Medulla oblongata (tissue), 1 donor: Measurements from ENCODE around the gene GBF1.

ENCODE experiments used
- DNase-seq: peaks from one replicate; pipeline ENCODE4 v3.0.0-alpha.2; 2015; ENCODE audit errors: extremely low spot score

The GBF1 gene

GRCh38 chr10:102421757-102422512, 176.6 kb downstream of the GBF1 start:
- no peak for DNase-seq

- DNase-seq: peak; percentile 76
These were observed 177.3 kb downstream of the GBF1 start for GRCh38 chr10:102422545-102423129.

DNA sequence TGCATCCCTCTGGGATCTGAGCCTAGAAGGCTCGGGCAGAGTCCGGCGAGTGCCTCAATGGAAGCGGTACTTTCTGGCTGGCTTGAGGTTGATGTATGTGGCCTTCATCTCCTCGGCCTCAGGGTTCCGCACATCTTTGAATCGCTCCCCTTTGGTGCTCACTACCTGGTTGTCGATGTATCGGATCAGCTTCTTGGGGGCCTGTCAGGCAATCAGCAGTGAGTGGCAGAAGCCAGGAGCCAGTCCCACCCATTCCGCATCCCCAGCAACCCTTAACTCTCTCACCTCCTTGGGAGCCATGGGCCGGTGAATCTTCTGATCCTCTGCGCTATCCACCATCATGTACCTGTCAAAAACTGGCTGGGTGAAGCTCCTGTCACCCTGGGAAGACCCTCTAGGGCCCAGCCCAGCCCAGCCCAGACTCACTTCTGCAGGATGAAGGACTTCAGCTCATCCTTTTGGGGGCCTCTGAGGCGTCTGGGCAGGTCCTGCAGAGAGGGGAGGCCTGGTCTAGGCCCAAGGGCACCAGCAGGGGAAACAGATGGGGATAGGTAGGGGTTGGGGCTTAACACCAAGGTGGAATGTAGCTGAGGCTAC, 178.1 kb downstream of the GBF1 start:
- DNase-seq: no peak

- DNase-seq: no peak
These were observed 178.8 kb downstream of the GBF1 start for GRCh38 chr10:102424145-102424544.

DNA sequence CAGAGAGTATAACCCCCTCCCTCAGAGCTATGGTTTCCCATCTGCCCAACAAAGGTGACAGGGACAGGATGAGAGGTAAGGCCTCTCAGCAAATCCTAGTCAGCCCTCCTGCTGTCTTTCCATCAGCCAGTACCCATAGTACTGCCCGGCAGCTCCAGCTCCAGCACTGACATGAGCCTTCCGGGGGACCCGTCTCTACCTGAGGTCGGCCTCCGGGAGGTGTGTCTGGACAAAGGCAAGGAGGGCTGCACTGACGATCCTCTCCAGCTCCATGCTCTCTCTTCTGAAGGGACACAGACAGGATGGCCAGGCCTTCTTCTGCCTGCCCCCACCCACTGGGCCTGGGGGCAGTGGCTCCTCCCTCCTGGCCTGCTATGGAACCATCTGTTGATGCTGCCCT, 179.6 kb downstream of the GBF1 start:
- DNase-seq: no peak

GRCh38 chr10:102425444-102425843, 180.1 kb downstream of the GBF1 start:
- DNase-seq: no peak

- DNase-seq: no peak
These were observed 181.5 kb downstream of the GBF1 start for GRCh38 chr10:102426803-102427287.

GRCh38 chr10:102429468-102429867, 184.1 kb downstream of the GBF1 start:
- no peak for DNase-seq

DNA sequence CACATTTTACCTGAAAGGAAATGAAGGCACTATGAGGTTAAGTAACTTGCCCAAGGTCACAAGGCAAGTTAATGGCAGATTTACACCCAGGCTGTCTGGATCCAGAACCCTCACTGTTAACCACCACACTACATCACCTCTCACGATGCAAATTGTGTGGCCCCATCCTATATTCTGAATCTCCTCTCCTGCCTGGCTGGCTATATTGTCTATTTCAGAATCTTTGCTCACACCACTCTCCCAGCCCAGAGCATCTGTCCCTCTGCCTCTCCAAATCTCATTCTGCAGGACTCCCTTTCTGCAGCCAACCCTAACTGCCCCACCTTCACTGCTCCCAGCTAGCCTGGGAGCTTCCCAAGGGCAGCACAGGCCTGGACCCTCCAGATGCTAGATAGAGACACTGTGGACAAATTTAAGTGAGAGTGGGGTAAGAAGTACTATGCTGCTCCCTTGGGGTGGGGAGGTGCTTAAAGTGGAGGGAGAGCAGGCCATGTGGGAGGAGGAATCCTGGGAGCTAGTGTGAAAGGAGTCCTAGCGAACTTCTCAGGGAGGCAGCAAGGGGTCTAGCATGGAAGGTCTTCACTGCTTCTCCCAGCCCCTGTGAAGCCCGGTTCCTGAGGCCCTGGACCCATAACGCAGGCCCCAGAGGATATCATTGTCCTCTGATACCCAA, 186.3 kb downstream of the GBF1 start:
- no peak for DNase-seq
